ENCODE results near the gene ABHD16A. TPM values are rescaled to one million over a fixed set of nuclear protein-coding genes. Genes with fewer than 3 reads are reported as not detected.

Gene ABHD16A
- 10 to 100 TPM; 33.3 to 35.8 TPM for total RNA-seq

DNA sequence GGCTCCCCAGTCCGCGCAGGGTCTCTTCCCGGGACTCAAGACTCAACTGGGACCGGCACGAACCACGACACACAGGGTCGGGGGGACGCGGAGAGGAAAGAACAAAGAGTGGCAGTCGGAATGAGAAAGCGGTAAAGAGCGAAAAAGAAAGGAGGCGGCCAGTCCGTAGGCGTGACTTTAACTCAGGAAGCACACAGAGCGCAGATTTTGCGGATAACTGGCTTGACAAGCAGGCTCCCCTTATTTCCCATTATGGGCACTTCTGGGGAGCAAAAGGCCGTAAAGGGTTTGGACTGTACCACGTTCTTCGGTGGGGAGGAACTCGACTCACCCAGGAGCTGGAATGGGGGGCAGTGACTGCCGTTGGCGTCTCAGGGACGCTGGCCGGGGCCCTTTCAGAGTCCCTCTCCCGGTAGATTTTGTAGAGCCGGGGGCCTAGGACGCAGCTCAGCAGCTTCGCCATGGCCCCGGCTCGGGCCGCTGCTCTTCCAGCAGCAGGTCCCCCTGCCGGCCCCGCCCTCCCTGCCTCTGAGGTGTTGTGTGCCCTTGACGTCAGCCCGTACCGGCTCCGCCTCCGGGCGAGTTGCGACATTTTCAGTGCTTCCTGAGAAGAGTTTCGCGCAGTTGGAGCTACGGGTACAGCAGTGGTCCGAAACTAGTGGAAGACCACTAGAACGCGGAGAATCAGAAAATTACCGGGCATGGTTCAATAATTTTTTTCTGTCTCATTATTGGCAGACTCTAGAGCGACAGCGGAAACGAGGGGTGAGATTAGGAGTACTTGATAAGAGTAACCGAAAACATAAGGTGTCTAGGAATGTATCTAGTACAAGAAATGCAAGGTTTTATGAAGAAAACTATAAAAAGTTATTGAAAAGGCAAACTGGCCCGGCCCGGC lies at the start of gene ABHD16A:
TSS of gene ABHD16A (minus strand) at position 506 of the 898 bp plus-strand sequence. CDS start at position 463, 43 bp downstream.
- Mint-ChIP-seq H3K4me1 (peaks cover 13% of the 10 kb centered on the region), H3K4me3 (peak within 1 kb of the TSS; percentile 97), H3K36me3 (peaks cover 3% of the 10 kb centered on the region), H3K9me3 (no peaks in the 10 kb centered on the region), H3K27me3 (no peaks in the 10 kb centered on the region), H3K27ac (peak within 1 kb of the TSS; percentile 95)
- DNase-seq, result peak; percentile 98

DNA sequence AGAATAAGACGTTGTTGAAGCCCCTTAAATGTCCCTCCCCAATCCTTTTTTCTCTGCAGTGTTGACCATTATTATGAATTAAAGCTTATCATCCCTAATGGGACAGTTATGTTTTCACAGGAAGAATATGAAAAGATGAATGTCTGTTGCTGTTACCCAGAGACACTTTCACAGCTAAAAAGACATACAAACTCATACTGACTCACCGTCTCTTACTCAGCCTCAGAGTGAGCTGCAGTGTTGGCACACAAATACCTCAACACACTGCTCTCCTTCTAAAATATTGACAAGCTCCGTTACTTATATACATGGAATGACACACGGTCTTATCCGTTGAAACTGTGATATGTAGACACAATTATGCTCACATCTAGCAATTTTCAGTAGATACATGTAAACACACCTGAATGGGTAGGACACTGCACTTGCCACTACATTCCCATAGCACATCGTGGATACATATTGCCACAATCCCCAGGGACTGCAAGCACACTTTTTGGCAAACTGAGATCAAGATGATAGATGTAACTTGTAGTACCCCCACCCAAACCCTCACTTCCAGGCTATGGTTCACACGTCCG lies 49.7 kb upstream of the ABHD16A start:
- no peaks in the 10 kb centered on the region for H3K27me3 Mint-ChIP-seq
- peaks cover 13% of the 10 kb centered on the region for H3K36me3 Mint-ChIP-seq
- H3K9me3 Mint-ChIP-seq, result no peaks in the 10 kb centered on the region
- H3K4me3 Mint-ChIP-seq, result no peak overlapping the region
- no peaks in the 10 kb centered on the region for H3K4me1 Mint-ChIP-seq
- DNase-seq, result no peak
- H3K27ac Mint-ChIP-seq, result no peak overlapping the region

DNA sequence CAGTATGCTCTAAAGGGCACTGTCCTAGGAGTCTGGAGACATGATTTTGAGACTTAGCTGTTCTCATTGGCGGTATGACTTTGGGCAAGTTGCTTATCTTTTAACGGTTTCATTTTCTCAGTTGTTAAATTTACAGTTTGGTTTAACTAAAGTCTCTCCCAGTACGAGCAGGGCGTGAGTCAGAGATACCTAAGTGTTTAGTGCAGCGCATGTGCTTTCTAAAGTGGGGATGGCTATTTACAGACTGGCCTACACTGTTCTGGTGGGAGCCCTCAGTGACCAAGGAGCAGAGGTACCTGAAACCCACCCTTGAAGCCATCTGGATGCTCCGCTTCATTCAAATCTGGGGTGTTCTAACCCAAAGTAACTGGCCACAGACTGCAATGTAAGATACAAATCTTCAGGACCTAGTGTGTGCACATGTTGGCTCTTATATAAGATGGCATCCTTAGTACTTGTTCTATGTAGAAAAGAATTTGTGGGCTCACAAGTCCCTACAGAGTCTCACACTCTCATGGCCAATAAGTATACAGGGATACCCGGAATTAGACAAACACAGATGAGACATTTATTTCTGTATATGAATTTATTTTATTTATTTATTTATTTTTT lies 47.4 kb upstream of the ABHD16A start:
- peaks cover 24% of the 10 kb centered on the region for H3K36me3 Mint-ChIP-seq
- H3K4me3 Mint-ChIP-seq, result no peak overlapping the region
- H3K9me3 Mint-ChIP-seq, result no peaks in the 10 kb centered on the region
- no peak for DNase-seq
- no peaks in the 10 kb centered on the region for H3K4me1 Mint-ChIP-seq
- H3K27me3 Mint-ChIP-seq, result no peaks in the 10 kb centered on the region
- H3K27ac Mint-ChIP-seq, result no peak overlapping the region

DNA sequence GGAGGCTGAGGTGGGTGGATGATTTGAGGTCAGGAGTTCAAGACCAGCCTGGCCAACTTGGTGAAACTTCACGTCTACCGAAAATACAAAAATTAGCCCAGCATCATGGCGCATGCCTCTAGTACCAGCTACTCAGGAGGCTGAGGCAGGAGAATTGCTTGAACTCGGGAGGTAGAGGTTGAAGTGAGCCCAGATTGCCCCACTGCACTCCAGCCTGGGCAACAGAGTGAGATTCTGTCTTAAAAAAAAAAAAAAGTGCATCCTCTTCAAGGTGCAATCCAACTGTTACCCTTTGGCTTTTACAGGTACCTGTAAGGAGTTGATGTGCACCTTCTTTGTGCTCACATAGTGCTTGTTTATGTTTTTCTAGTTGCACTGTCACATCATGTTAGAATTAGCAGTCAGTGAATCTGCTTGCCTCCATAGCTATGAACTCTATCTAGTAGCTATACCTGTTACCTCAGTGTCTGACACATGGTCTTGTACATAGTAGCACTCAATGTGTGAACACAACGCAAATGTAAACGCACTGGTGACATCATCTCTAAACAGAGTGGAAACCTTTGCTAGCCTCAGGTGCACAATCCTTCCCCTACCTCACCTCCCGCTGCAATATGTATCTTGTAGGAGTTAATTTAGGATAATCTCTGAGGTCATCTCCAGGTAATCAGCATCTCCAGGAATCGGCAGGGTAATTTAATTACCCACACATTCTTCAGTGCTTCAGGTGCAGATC lies 46.3 kb upstream of the ABHD16A start:
- Mint-ChIP-seq H3K36me3 (peaks cover 31% of the 10 kb centered on the region), H3K4me3 (no peak overlapping the region), H3K9me3 (no peaks in the 10 kb centered on the region), H3K27me3 (no peaks in the 10 kb centered on the region), H3K27ac (no peak overlapping the region), H3K4me1 (peaks cover 2% of the 10 kb centered on the region)
- DNase-seq, result no peak

DNA sequence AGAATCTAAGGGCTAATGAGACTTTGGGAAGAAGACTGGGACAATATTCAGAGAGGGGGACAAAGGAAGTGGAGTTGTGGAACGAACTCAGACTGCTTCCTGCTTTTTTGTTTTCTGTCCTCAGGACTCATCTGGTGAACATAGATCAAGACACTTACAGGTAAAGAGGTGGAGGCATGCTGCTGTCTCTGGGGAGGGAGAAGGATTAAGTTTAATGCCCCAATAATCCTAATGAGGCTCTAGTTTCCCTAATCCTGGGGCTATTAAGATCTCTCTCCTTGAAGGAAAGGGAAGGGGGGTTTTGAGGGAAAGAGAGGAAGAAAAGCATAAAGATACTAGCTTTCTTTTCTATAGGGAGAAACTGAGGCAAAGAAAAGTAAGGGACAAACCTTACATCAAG lies 41.3 kb upstream of the ABHD16A start:
- H3K27ac Mint-ChIP-seq, result no peak overlapping the region
- peaks cover 16% of the 10 kb centered on the region for H3K4me1 Mint-ChIP-seq
- no peak for DNase-seq
- no peak overlapping the region for H3K4me3 Mint-ChIP-seq
- H3K9me3 Mint-ChIP-seq, result no peaks in the 10 kb centered on the region
- H3K27me3 Mint-ChIP-seq, result no peaks in the 10 kb centered on the region
- peaks cover 67% of the 10 kb centered on the region for H3K36me3 Mint-ChIP-seq

DNA sequence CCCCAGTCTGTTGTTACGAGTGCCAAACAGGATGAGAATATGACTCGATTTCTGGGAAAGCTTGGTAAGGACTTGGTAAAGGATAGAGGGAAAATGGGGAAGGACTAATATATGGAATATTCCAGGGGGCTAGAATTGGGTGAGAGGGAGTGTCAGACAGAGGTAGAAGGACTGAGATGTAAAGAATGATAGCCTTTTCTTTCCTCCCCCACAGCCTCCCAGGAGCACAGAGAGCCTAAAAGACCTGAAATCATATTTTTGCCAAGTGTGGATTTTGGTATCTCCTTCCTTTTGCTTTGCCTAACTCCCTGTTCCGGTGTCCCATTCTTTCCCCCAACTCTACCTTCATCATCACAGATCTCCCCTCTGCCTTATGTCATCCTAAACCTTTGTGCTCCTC lies 39.8 kb upstream of the ABHD16A start:
- Mint-ChIP-seq H3K4me3 (no peak overlapping the region), H3K36me3 (peaks cover 59% of the 10 kb centered on the region), H3K4me1 (peaks cover 31% of the 10 kb centered on the region), H3K9me3 (no peaks in the 10 kb centered on the region), H3K27me3 (no peaks in the 10 kb centered on the region), H3K27ac (no peak overlapping the region)
- DNase-seq, result no peak

DNA sequence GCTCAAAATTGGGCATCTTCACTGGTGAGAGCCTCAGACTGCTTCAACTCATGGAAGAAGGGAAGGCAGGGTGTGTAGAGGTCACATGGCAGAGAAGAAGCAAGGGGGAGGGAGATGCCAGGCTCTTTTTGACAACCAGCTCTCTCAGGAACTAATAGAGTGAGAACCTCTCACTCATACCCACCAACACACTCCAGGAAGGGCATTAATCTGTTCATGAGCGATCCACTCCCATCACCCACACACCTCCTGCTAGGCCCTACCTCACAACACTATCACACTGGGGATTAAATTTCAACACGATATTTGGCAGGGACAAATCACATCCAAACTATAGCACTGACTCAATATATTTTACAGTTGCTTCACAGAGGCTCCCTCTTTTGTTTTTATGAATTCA lies 38.7 kb upstream of the ABHD16A start:
- no peaks in the 10 kb centered on the region for H3K27me3 Mint-ChIP-seq
- no peak for DNase-seq
- peaks cover 51% of the 10 kb centered on the region for H3K36me3 Mint-ChIP-seq
- H3K4me1 Mint-ChIP-seq, result peaks cover 41% of the 10 kb centered on the region
- H3K4me3 Mint-ChIP-seq, result peak overlapping the region; percentile 90
- no peaks in the 10 kb centered on the region for H3K9me3 Mint-ChIP-seq
- H3K27ac Mint-ChIP-seq, result peak overlapping the region; percentile 61

DNA sequence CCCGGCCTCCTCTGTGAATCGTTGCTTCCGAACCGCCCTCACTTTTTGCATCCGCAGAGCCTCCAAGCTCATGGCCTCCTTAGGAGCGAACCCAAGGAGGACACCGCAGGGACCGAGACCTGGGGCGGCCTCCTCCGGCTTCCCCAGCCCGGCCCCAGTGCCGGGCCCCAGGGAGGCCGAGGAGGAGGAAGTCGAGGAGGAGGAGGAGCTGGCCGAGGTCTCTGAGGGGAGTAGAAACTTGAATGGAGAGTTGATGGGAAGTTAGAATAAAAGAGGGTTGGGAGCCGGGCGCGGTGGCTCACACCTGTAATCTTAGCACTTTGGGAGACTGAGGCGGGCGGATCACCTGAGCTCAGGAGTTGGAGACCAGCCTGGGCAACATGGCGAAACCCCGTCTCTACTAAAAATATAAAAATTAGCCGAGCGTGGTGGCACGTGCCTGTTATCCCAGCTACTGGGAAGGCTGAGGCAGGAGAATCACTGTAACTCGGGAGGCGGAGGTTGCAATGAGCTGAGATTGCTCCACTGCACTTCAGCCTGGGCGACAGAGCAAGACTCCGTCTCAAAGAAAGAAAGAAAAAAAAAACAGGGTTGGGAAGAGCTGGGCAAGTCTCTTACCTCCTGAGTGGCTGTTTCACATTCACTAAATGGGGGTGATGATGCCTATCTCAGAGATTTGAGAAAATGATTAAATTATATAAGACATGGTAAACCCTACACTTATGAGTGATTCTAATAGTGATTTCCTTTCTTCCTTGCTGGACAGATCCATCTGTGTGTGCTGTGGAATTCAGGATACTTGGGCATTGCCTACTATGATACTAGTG lies 37.5 kb upstream of the ABHD16A start:
- Mint-ChIP-seq H3K36me3 (peaks cover 50% of the 10 kb centered on the region), H3K9me3 (no peaks in the 10 kb centered on the region), H3K27me3 (no peaks in the 10 kb centered on the region), H3K4me3 (peak overlapping the region; percentile 90), H3K4me1 (peaks cover 44% of the 10 kb centered on the region), H3K27ac (peak overlapping the region; percentile 89)
- peak; percentile 45 for DNase-seq

DNA sequence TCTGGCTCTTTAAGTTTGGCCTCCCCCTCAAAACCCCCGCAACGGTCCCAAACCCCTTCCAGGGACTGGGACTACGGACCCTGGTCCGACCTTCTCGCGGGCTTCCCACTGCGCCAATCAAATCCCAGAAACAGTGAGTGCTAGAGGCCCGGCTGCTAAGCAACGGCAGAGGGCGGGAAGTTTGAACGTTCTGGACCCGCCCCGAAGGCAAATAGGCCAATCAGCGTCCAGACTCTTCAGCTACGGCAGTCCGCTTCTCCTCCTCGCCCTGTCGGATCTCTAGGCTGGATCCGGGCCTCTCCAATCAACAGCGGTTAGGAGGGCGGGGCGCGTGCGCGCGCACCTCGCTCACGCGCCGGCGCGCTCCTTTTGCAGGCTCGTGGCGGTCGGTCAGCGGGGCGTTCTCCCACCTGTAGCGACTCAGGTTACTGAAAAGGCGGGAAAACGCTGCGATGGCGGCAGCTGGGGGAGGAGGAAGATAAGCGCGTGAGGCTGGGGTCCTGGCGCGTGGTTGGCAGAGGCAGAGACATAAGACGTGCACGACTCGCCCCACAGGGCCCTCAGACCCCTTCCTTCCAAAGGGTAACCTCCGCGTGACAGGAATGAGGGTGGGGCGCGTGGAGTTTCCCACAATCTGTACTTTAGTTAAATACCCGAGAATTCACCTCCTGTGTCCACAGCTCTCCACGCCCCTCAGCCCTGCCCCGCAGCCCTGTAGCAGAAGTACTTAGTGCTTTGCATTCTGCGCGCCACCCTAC lies 36.7 kb upstream of the ABHD16A start, which contains the start of gene MSH5:
TSS of gene MSH5 (plus strand) at position 367 of the 758 bp plus-strand sequence. CDS start 462 bp downstream, outside the sequence.
- Mint-ChIP-seq H3K27me3 (no peaks in the 10 kb centered on the region), H3K4me1 (peaks cover 42% of the 10 kb centered on the region), H3K36me3 (peaks cover 51% of the 10 kb centered on the region), H3K27ac (peak within 1 kb of the TSS; percentile 89), H3K9me3 (no peaks in the 10 kb centered on the region), H3K4me3 (peak within 1 kb of the TSS; percentile 93)
- peak; percentile 97 for DNase-seq

DNA sequence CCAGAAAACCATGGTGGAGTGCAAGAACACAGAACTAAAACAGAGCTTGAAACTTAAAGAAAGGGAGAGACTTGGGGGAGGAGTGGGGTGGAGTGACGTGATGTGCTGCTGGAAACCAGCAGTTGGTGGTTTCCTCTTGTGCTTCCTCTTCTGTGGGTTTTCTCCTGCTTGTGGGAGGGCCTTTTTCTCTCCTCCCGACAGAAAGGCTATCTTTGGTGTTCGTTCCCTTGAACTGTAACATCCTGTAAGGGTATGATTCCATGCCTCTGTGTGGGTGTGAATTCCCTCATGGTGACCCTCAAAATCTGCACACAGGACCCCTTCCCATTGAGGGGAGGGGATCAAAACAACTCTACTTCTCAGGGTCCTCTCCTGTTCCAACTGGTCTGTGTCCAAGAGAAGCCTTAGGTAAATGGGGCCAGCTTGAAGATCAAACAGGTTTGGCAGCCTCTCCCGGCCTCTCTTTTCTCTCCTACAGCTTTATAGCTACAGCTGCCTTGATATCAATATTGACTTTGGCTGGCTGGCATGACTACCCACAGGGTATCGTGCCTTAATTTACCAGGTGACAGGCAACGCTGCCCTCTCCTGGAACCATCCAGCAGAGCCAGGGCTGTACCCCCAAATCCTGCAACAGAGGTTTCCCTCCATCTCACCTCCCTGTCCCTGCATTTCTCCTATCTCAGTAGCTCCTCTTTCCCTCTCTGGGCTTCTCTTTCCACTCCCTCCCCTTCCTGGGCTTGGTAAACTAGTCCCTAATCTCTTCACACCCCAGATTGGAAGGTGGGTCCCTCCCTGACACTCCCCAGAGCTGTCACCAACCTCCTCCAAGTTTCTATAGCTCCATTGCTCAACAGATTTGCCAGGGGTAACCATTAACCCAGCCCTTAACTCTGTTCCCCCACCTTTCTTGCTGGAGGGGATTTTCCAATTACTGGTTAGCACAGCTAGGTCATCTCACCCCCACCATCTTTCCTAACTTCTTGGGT lies 35.2 kb upstream of the ABHD16A start:
- Mint-ChIP-seq H3K36me3 (peaks cover 53% of the 10 kb centered on the region), H3K27ac (peak overlapping the region; percentile 89), H3K4me1 (peaks cover 51% of the 10 kb centered on the region), H3K4me3 (peak overlapping the region; percentile 93), H3K9me3 (no peaks in the 10 kb centered on the region), H3K27me3 (no peaks in the 10 kb centered on the region)
- peak; percentile 60 for DNase-seq

DNA sequence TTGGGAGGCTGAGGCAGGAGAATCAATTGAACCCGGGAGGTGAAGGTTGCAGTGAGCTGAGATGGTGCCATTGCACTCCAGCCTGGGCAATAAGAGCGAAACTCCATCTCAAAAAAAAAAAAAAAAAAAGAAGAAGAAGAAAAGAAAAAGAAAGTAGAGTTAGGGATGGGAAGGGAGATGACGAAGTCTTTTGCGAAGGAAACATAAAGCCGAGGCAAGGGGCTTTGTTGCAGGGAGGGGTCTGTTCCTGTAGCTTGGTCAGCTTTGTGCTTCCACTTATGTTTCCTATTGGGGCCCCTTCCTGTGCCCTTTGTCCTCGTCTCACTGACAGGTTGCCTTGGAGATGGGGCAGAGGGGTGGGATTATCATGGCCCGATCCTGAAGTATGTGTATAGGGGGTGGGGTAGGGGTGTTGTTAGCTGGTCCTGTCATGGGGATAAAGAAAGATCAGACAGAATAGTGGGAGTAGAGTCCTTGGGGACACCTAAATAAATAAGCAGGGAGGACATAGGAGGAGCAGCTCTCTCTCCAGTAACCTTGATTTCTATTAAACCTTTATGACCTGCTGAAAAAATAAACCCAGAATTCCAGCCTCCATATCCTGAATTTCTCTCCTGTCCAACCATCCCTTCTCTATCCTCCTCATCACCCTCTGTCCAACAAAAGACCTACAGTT lies 34.3 kb upstream of the ABHD16A start:
- no peak for DNase-seq
- Mint-ChIP-seq H3K27ac (peak overlapping the region; percentile 89), H3K27me3 (no peaks in the 10 kb centered on the region), H3K36me3 (peaks cover 47% of the 10 kb centered on the region), H3K4me3 (peak overlapping the region; percentile 93), H3K4me1 (peaks cover 54% of the 10 kb centered on the region), H3K9me3 (no peaks in the 10 kb centered on the region)

DNA sequence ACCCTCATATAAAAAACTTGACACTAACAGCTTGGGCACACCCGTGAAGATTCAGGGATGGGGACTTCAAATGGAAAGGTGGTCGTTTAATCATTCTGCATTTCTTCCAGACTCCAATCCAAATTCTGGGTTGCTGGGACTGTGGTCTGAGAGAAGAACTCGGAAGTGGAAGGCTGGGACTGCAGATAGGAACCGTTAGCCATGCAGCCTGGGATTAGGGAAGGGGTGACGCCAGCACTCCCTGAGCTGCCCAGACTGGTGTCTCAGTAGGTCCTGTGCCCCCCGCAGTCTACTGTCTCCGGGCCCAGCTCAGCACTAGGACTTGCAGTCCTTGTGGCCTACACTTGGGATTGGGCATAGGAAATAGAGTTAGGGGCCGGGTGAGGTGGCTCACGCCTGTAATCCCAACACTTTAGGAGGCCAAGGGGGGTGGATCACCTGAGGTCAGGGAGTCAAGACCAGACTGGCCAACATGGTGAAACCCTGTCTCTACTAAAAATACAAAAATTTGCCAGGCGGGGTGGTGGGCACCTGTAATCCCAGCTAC lies 33.7 kb upstream of the ABHD16A start:
- no peak for DNase-seq
- peak overlapping the region; percentile 93 for H3K4me3 Mint-ChIP-seq
- H3K27me3 Mint-ChIP-seq, result no peaks in the 10 kb centered on the region
- H3K36me3 Mint-ChIP-seq, result peaks cover 45% of the 10 kb centered on the region
- H3K9me3 Mint-ChIP-seq, result no peaks in the 10 kb centered on the region
- peak overlapping the region; percentile 89 for H3K27ac Mint-ChIP-seq
- peaks cover 57% of the 10 kb centered on the region for H3K4me1 Mint-ChIP-seq
